Panc1 (cell line): ENCODE results near the gene ZFP90.
A peak's percentile ranks its signal among the peaks of the same experiment; 100 is the strongest.

Experiments used
- CTCF ChIP-seq: fragments of 450-650 bp; IDR thresholded peaks from 2 replicates; pipeline ENCODE4 v1.5.1; 2017; ENCODE audit warnings: mild to moderate bottlenecking
- SIN3A ChIP-seq: IDR thresholded peaks from 2 replicates; pipeline ENCODE4 v1.6.1; 2012; ENCODE audit warnings: low read depth, mild to moderate bottlenecking, low read length, moderate library complexity, borderline replicate concordance; ENCODE audit not compliant: insufficient read depth

GRCh38 chr16:68590201-68590994, 51.3 kb downstream of the ZFP90 start:
- TF ChIP-seq CTCF = peak; percentile 89
- TF ChIP-seq SIN3A = no peak
